Thoracic aorta (tissue), 2 donors: ENCODE data around the gene RPGRIP1L. TPM values are rescaled to one million over a fixed set of nuclear protein-coding genes. Genes with fewer than 3 reads are reported as not detected.

ENCODE experiments used
- ATAC-seq: fragments of 150-250 bp; one replicate; pipeline ENCODE4 v1.8.0; 2017; ENCODE audit warnings: low read depth; ENCODE audit not compliant: insufficient number of reproducible peaks, low FRiP score
- DNase-seq: peaks from one replicate; pipeline ENCODE4 v3.0.0-alpha.2; 2020; ENCODE audit warnings: low spot score
- H3K27ac ChIP-seq, 2 donors: fragments of 200-600 bp; sonication (generic); 1 replicate in 1 of 2; 2 replicates in 1 of 2; pipeline ENCODE4 v1.5.1; 2016; ENCODE audit warnings: mild to moderate bottlenecking in 2 of 2, moderate library complexity in 2 of 2
- H3K27me3 ChIP-seq: fragments of 200-600 bp; sonication (generic); replicated peaks from 2 replicates; pipeline ENCODE4 v1.6.0; 2016; ENCODE audit warnings: mild to moderate bottlenecking; ENCODE audit not compliant: insufficient read depth
- H3K36me3 ChIP-seq: fragments of 200-600 bp; sonication (generic); one replicate; pipeline ENCODE4 v1.5.1; 2016
- H3K4me1 ChIP-seq, 2 donors: fragments of 200-600 bp; sonication (generic); 1 replicate in 1 of 2; 2 replicates in 1 of 2; pipeline versions ENCODE4 v1.5.1 to v1.6.0; 2016; ENCODE audit warnings: low read depth in 2 of 2, mild to moderate bottlenecking in 1 of 2; ENCODE audit not compliant: control insufficient read depth in 1 of 2
- H3K4me3 ChIP-seq: fragments of 200-600 bp; sonication (generic); 2 replicates; pipeline ENCODE4 v1.5.1; 2016; ENCODE audit warnings: mild to moderate bottlenecking
- H3K9me3 ChIP-seq: fragments of 200-600 bp; sonication (generic); 2 replicates; pipeline ENCODE4 v1.5.1; 2016
- CTCF ChIP-seq: fragments of 200-600 bp; sonication (generic); IDR thresholded peaks from one replicate; pipeline ENCODE4 v1.5.1; 2019; ENCODE audit warnings: antibody characterized with exemption
- total RNA-seq, 2 donors: library from RNA; depleted of rRNA; stranded (reverse); fragments of >200 nt; gene quantifications; one replicate each; pipeline versions ENCODE4 v1.1.0 to v1.2.3, GENCODE V29; 2016

Gene RPGRIP1L
- total RNA-seq, 2 donors from 2014 or later: 3.4 to 9.1 TPM

- Histone ChIP-seq H3K4me3 (no peak overlapping the region), H3K9me3 (no peaks in the 10 kb centered on the region), H3K27ac (no peak overlapping the region), H3K36me3 (peaks cover 3% of the 10 kb centered on the region), H3K4me1 (no peaks in the 10 kb centered on the region), H3K27me3 (no peaks in the 10 kb centered on the region)
- DNase-seq (no peak), ATAC-seq (no peak)
- TF ChIP-seq CTCF: no peak
These were observed 72.2 kb downstream of the RPGRIP1L start for GRCh38 chr16:53631236-53632025.

GRCh38 chr16:53629607-53630312, 73.9 kb downstream of the RPGRIP1L start:
- no peak for TF ChIP-seq CTCF

GRCh38 chr16:53629151-53629550, 74.5 kb downstream of the RPGRIP1L start:
- Histone ChIP-seq H3K27ac (no peak overlapping the region), H3K4me3 (no peak overlapping the region), H3K9me3 (no peaks in the 10 kb centered on the region), H3K36me3 (no peaks in the 10 kb centered on the region), H3K4me1 (no peaks in the 10 kb centered on the region), H3K27me3 (no peaks in the 10 kb centered on the region)
- no peak for TF ChIP-seq CTCF
- DNase-seq: no peak
- ATAC-seq: no peak

More at GRCh38 chr16:53629607-53630312, 73.9 kb downstream of the RPGRIP1L start:
- Histone ChIP-seq H3K27ac (no peak overlapping the region), H3K9me3 (no peaks in the 10 kb centered on the region), H3K36me3 (peaks cover 2% of the 10 kb centered on the region), H3K4me1 (no peaks in the 10 kb centered on the region), H3K4me3 (no peak overlapping the region), H3K27me3 (no peaks in the 10 kb centered on the region)
- DNase-seq (no peak), ATAC-seq (no peak)

GRCh38 chr16:53626811-53627210, 76.8 kb downstream of the RPGRIP1L start:
- Histone ChIP-seq H3K4me1 (no peaks in the 10 kb centered on the region), H3K9me3 (no peaks in the 10 kb centered on the region), H3K27ac (no peak overlapping the region), H3K36me3 (no peaks in the 10 kb centered on the region), H3K4me3 (no peak overlapping the region), H3K27me3 (no peaks in the 10 kb centered on the region)
- no peak for ATAC-seq
- TF ChIP-seq CTCF: no peak
- DNase-seq: no peak

GRCh38 chr16:53626161-53626560, 77.5 kb downstream of the RPGRIP1L start:
- no peak for ATAC-seq
- no peaks in the 10 kb centered on the region for H3K27me3 ChIP-seq
- no peaks in the 10 kb centered on the region for H3K36me3 ChIP-seq
- TF ChIP-seq CTCF: no peak
- no peak overlapping the region for H3K4me3 ChIP-seq
- H3K4me1 ChIP-seq: no peaks in the 10 kb centered on the region
- no peak overlapping the region for H3K27ac ChIP-seq
- DNase-seq: no peak
- H3K9me3 ChIP-seq: no peaks in the 10 kb centered on the region
